ENCODE measurements around the gene RXFP4.

RXFP4 gene

GRCh38 chr1:155960081-155960745 lies 18.8 kb downstream of the RXFP4 start:
- no peak for DNase-seq (ENCODE audit: low read depth in 3 of 3)

- DNase-seq (ENCODE audit: low read depth in 3 of 3): no peak
These were observed 20.5 kb downstream of the RXFP4 start for GRCh38 chr1:155961937-155962336.

GRCh38 chr1:155962599-155963211 lies 21.3 kb downstream of the RXFP4 start:
- no peak for DNase-seq (ENCODE audit: low read depth in 3 of 3)

DNA sequence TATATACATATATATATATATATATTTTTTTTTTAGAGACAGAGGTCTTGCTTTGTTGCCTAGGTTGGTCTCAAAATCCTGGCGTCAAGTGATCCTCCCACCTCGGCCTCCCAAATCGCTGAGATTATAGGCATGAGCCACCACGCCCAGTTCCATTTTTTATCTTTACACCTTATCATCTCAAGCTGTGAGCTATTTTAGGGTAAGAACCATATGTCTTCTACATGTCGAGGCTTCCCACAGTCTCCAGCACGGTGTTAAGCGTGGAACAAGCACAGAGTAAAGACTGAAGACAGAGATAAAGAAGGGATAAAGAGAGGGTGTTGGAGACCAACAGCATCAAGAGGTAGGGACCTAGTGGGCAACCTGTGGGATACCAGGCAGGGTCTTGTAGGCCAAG lies 22.8 kb downstream of the RXFP4 start:
- DNase-seq (ENCODE audit: low read depth in 3 of 3): no peak

DNA sequence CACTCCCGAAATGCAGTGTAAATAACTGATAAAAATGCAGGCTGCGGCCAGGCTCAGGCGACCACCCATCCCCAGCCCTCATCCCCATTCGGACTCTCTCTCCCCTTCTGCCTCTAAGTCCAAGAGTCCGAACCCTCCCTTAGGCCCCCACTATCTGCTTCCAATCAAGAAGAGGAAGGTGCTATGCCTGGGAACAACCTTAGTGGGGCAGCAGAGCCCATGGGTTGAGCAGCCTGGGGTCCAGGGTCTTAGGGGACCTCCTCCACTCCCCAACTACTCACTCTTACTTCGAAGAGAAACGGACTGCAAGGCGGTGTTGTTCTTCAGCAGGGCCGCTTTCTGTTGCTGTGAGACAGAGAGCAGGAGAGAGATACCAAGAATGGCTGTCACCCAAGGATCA lies 24.7 kb downstream of the RXFP4 start:
- DNase-seq (ENCODE audit: low read depth in 3 of 3): no peak

DNA sequence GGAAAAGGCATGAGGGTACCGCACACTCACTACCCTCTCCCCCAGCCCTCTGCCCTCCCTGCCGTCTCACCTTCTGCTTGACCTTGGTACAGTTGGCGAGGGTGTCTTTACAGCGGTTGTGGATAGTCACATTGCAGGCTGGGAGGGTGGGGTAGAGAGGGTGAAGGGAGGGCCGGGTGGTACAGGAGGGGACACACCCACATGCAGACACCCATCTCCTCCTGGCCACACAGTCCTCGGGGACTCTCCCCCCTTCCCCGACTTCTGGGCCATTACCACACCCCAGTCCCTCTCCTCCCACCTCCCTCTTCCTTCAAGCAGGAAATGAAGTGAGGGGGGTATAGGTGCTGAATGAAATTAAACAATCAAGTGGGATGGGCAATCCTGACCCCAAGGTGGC lies 25.3 kb downstream of the RXFP4 start:
- no peak for DNase-seq (ENCODE audit: low read depth in 3 of 3)

DNA sequence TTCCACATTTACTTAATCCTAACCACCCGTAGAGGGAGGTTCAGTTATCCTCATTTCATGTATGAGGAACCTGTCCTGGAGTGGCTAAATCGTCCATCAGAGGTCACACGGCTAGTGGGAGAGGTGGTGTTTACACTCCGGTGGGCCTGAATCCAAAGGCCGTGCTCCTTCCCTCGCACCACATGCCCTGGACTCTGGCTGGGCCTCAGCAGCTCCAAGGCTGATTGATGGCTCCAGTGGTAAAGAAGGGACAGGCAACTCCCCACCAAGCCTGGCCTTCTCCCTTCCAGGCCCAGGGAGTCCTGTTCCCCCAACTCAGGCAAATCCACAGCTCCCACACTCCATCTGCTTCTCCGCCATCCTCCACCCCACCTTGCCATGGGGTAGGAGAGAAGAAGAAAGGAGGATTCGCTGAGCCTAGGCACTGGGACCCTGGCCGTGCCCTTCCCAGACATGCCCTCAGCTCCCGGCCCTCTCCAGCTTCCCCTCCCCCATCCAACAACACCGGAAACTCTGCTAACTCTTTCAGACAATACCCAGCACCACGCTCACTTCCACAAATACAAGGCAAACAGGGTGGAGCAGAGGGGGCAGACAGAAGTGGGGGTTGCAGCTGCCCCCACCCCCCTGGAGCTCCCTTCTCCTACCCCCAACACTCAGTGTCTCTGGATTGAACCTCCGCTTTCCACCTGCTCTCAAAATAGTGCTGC lies 26.1 kb downstream of the RXFP4 start:
- DNase-seq (ENCODE audit: low read depth in 3 of 3): no peak

DNA sequence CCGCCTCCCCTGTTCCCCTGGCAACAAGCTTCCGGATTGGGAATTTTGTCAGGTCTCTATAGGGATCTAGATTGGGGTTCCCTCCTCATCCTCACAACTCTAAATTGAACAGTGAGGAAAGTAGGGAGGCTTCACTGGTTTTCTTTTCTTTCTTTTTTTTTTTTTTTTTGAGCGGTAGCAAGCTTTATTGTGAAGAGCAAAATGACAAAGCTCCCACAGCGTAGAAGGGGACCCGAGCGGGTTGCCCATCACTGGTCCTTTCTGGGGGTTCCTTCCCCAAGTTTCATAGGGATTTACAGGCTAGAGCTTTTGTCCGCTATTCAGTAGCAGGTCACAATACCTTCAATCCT lies 26.6 kb downstream of the RXFP4 start:
- no peak for DNase-seq (ENCODE audit: low read depth in 3 of 3)

DNA sequence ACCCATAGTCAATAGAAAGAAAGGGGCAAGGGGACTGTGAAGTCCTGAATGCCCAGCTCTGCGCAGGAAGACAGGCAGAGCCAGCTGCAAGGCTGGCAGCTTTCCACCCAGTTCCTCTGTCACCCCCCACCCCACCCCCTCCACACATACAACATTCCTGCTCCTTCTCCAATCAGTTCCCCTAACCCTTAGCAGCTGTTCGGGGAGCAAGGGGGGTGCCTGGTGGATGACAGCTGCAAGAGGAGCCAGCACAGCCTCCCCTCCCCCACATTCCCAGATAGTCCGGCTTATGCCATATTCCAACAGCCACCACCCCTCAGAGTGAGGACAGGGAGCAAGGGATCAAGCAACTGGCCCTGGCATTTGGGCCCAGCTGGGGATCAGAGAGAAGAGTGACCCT lies 27.2 kb downstream of the RXFP4 start:
- DNase-seq (ENCODE audit: low read depth in 3 of 3): no peak

DNA sequence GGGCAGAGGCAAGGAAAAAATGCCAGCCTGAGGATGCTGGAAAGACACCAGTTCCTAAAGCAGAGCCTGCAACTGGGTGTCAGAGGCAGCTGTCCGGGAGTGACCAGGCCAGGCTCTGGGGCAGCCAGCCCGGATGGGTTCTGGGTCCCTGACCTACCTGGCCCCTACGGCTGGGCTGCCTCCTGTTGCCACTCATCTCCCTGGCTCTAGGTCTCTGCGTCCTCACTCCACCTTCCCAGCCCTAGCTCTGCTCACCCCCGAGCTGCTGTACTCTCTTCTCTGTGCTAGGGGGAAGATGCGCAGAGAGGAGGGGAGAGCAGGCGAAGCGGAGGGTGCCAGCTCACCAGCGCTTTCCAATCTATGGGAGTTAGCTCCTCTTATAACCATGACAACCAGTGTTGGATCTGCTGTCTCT lies 27.9 kb downstream of the RXFP4 start:
- DNase-seq (ENCODE audit: low read depth in 3 of 3): no peak

DNA sequence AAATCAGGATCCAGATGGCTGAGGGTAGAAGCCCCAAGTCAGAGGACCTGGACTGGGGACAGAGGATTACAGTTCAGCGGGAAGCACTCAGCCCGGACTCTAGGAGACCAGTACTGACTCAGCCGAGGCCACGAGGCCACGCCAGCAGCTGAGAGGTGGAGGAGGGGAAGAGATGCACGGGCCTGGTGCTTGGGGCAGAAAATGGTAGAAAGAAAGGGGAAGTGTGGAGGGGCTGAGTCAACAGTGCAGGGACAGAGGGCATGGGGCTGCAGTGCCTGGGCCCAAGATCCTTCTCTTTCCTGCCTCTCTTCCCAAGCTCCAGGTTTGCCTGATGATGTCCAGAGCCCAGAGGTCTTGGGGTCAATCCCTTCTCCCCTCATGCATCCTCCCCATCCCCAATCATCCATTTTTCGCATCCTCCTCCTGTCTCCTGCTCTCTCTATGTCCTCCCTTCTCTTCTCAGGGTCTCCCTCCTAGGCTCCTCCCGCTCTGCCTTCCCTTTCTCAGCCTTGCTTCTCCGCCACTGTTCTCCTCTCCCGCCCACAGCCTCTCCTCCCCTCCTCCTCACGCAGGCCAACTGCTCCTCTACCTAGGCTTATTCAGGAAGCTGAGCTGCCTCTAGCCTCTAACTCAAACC lies 29.2 kb downstream of the RXFP4 start:
- peak in 1 of 3 experiments; percentile 43 for DNase-seq (ENCODE audit: low read depth in 3 of 3)

DNA sequence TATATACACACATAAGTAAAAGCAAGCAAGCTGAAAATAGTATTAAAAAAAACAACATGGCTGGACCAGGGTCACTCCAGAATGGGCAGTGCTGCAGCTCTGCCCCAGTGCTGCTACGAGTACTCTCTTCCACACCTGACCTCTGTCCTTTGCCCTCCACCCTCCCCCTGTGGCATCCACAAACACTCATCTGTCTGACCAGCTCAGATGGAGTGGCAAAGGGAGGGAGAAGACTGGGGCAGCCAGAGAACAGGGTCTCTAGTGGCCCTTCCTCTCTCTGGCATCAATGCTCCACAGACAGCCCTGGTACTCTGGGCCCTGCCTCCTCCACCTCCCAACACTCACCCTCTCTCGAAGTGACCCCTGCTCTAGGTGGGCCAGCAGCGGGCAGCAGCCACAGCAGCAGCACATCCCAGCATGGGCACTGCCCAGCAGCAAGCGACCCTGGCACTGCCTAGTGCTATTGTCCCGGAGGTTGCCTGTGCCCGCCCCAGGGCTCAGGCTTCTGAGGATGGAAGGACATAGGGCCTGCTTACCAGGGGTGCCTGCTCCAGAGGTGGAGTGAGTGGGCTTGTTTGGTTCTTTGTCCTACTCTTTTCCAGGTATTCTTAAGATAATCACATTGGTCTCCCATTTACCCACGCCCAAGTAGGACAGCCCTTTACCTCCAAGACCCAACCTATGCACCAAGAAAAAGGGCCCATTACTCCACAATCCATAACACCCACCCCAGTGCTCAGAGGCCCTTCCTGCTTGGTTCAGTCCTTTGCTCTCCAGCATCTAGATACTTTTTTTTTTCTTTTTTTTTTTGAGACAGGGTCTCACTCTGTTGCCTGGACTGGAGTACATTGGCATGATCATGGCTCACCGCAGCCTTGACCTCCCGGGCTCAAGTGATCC lies 30.7 kb downstream of the RXFP4 start:
- DNase-seq (ENCODE audit: low read depth in 3 of 3): no peak

DNA sequence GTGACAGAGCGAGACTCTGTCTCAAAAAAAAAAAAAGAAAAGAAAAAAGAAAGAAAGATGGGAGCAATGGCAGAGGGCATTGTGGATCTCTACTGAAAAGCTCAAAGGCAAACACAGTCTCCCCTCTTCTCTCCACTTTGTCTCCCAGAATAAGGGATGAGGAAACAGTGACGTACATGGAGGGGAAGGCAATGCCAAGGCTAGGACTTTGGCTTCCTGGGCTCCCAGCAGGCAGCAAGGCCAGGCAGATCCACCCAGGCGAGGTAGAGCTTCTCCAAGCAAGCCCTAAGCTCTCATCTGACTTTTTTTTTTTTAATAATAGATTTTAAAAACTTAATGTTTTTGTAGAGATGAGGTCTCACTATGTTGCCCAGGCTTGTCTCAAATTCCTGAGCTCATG lies 32.3 kb downstream of the RXFP4 start:
- no peak for DNase-seq (ENCODE audit: low read depth in 3 of 3)

DNA sequence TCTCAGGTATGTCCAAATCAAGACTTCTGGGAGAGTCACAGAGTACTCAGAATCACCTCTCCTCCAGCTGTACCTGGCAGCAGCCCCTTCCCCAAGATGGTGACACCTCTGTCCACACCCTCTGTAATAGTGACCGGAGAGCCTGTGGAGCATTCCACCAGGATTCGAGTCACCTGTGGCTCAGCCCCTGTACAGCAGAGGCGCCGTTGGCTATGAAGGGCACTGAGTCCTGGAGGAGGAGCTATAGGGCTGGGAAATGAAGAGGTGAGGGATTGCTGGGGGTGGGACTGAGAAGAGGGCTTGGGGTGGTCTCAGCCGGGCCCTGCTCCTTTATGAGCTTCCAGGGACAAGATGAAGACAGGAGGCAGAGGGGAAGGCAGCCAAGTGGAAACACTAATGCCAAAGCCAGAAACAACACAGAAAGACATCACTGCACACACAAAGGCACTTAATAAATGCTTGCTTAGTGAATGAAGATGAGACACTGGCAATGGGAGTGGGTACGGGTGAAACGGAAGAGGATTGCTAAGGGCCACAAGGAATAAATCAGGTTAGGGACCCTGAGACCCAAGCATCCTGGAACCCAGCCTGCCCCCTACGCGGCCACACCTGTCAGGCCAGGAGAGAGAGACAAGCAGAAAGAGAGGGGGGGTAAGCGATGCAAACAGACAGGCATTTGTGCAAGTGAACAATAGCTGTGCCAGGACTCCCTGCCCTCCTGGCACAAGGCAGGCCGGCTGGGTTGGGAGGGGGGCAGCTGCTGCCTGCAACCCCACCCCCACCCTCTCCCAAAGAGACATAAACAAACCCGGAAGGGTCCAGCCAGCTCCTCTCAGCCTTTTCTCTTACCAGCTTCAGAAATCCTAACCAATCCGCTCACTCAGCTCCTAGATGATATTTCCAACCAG lies 33.0 kb downstream of the RXFP4 start:
- no peak for DNase-seq (ENCODE audit: low read depth in 3 of 3)

DNA sequence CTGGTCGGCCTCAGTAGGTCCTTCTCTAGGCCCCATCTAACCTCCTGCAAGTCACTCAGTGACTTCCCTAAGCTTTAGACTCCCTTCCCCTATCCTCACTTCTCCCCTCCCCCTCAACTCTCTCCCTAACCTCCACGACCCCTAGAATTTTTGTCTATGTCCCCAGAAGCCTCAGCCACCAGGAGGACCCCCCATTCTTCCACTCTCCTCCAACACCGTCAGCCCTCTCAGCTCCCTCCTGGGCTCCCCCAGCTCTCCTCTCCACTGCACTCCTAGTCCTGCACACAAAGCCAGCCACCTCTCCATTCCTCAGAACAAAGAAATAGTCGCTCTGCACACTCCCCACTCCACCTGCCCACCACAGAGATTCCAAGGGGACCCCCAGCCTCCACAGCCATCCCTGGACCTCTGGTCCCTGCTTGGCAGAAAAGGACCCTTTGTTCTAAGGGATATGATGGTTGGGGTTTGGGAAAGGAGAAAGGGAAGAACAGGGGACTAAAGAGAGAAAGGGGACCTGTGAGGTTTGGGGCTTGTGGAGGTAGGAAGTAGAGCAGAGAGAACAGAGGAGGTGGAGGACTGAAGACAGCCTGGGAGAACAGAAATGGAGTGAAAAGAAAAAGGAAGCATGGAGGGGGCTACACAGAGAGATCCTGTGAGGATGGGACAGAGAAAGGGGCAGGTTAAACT lies 34.1 kb downstream of the RXFP4 start:
- DNase-seq (ENCODE audit: low read depth in 3 of 3): no peak

DNA sequence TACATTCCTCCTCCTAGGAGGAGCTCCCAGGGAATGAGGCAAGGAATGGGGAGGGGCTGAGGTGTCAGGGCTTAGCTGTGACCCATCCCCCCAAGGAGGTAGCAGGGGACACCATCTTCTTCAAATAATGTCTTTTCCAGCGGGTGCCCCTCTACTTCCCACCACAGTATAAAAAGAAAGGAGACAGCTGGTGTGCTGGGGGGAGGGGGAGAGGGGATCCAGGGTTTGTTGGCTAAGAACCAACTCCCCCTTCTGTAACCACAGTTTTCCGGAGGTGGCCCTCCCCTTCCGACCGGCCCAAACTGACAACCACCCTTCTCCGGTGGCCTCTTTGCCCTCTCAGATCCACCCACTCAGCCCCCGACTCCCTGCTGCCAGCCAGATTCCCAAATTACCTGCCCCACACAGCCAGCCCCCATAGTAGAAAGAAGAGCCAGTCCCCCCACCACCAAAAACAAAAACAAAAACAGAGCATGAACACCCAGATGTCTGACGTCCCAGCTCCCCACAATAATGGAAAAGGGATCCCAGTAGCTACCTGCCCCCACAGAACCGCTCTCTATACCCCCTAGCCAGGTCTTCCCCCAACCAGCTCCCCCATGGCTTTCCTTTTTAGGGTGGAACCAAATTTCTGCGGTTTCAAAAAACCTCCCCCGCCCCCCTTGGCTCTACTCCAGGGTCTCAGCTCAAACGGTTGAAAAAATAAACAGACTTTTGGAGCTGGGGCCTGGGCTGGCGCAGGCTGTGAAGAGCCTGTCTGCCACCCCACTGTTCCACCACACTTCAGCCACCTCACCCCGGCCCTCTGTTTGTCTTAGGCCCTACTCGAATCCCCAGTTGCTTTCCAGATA lies 34.8 kb downstream of the RXFP4 start:
- DNase-seq (ENCODE audit: low read depth in 3 of 3): peak in 2 of 3 experiments; percentile 26 to 61

GRCh38 chr1:155976913-155977689 lies 35.7 kb downstream of the RXFP4 start:
- DNase-seq (ENCODE audit: low read depth in 3 of 3): peak in 1 of 3 experiments; percentile 32

GRCh38 chr1:155977690-155978324 lies 36.4 kb downstream of the RXFP4 start:
- peak; percentile 31 to 76 (median 54) for DNase-seq (ENCODE audit: low read depth in 3 of 3)

Data from stimulated activated CD4-positive, alpha-beta T cell treated with anti-CD3 and anti-CD28 coated beads, TNF-alpha, amount 100 ng/mL, for 24 hours (primary cell).